OCI-LY7 (cell line): ENCODE data around the gene ERCC2. TPM values are rescaled to one million over a fixed set of nuclear protein-coding genes. Genes with fewer than 3 reads are reported as not detected.

ENCODE experiments used
- BruUV-seq: library from RNA; stranded (reverse); fragments of 400-500 nt; replicated peaks from 2 replicates; lab custom pipeline; 2021; lab: Mats Ljungman, UMichigan
- CTCF ChIA-PET: fragments of 300-600 bp; sonication (Branson Sonifier 250); formaldehyde crosslinking; loops from one replicate; lab custom pipeline; 2022; ENCODE audit warnings: antibody characterized with exemption; ENCODE audit not compliant: unreplicated experiment; lab: Charles Lee
- POLR2A ChIA-PET: fragments of 300-600 bp; sonication (Branson Sonifier 250); formaldehyde crosslinking; loops from one replicate; lab custom pipeline; 2022; ENCODE audit warnings: antibody characterized with exemption; lab: Charles Lee
- DNase-seq: peaks from one replicate; pipeline ENCODE4 v3.0.0-alpha.2; 2015; ENCODE audit warnings: low spot score
- H2AFZ ChIP-seq: fragments of 200-600 bp; sonication (generic), shearing (Covaris generic); 2 replicates; pipeline ENCODE4 v1.6.1; 2014; ENCODE audit warnings: mild to moderate bottlenecking, antibody characterized with exemption, low read length, moderate library complexity
- H3K27ac ChIP-seq: fragments of 200-600 bp; sonication (generic); 2 replicates; pipeline ENCODE4 v1.5.1; 2014; ENCODE audit warnings: mixed run types, low read depth, mild to moderate bottlenecking, moderate library complexity, low read length, inconsistent platforms; ENCODE audit not compliant: poor library complexity, severe bottlenecking
- H3K36me3 ChIP-seq: fragments of 200-600 bp; sonication (generic); 2 replicates; pipeline ENCODE4 v1.6.1; 2014; ENCODE audit warnings: mild to moderate bottlenecking, antibody characterized with exemption, low read length, moderate library complexity, mixed read lengths; ENCODE audit not compliant: insufficient read depth
- H3K4me1 ChIP-seq: fragments of 200-600 bp; sonication (generic); 2 replicates; pipeline ENCODE4 v1.5.1; 2014; ENCODE audit warnings: mild to moderate bottlenecking, low read length; ENCODE audit not compliant: insufficient read depth, poor library complexity, severe bottlenecking
- H3K4me2 ChIP-seq: fragments of 200-600 bp; sonication (generic); 2 replicates; pipeline ENCODE4 v1.6.1; 2014; ENCODE audit warnings: mild to moderate bottlenecking, low read length
- H3K4me3 ChIP-seq: fragments of 200-600 bp; sonication (generic); 2 replicates; pipeline ENCODE4 v1.5.1; 2014; ENCODE audit warnings: mild to moderate bottlenecking, low read depth, low read length; ENCODE audit not compliant: poor library complexity, severe bottlenecking
- H3K79me2 ChIP-seq: fragments of 200-600 bp; sonication (generic); 2 replicates; pipeline ENCODE4 v1.6.1; 2016; ENCODE audit warnings: low read depth, mild to moderate bottlenecking, low read length, moderate library complexity, mixed read lengths; ENCODE audit not compliant: insufficient read depth
- H3K9me2 ChIP-seq: fragments of 200-600 bp; sonication (generic); 2 replicates; pipeline ENCODE4 v1.6.1; 2016; ENCODE audit warnings: mild to moderate bottlenecking, low read length, mixed read lengths; ENCODE audit not compliant: insufficient read depth
- H3K9me3 ChIP-seq: fragments of 200-600 bp; sonication (generic); 2 replicates; pipeline ENCODE4 v1.6.1; 2014; ENCODE audit warnings: mild to moderate bottlenecking, mixed run types, low read length, mixed read lengths
- H4K20me1 ChIP-seq: fragments of 200-600 bp; sonication (generic); 2 replicates; pipeline ENCODE4 v1.6.1; 2014; ENCODE audit warnings: mild to moderate bottlenecking, antibody characterized with exemption, low read length, moderate library complexity, mixed read lengths; ENCODE audit not compliant: insufficient read depth
- EZH2phosphoT487 ChIP-seq: fragments of 200-600 bp; sonication (generic); IDR thresholded peaks from 2 replicates; pipeline ENCODE4 v1.6.1; 2018; ENCODE audit warnings: low read depth, borderline replicate concordance, mild to moderate bottlenecking, mixed run types, antibody characterized with exemption, low read length, moderate library complexity, mixed read lengths
- intact Hi-C: fragments of 100-400 bp; cut with micrococcal nuclease; formaldehyde crosslinking; loops from one replicate; pipeline ENCODE4 v1.10.0; 2022; ENCODE audit not compliant: unreplicated experiment
- total RNA-seq, 2 experiments: library from RNA; depleted of rRNA in 1 of 2; stranded (reverse); fragments of >200 nt in 1 of 2; shearing (Covaris generic) in 1 of 2; gene quantifications; 2 replicates each; pipeline ENCODE4 v1.2.3, GENCODE V29; 2014 to 2022
- TF ChIP-seq, protein P1 (sequence below): fragments of 200-600 bp; sonication (generic); conservative IDR thresholded peaks from 2 replicates; pipeline ENCODE4 v1.5.1; 2014; ENCODE audit warnings: mild to moderate bottlenecking, antibody characterized with exemption, low read length, moderate library complexity, mixed read lengths

The ERCC2 gene
- total RNA-seq, 2 experiments from 2014 or later, result 21.0 to 24.4 TPM

DNA sequence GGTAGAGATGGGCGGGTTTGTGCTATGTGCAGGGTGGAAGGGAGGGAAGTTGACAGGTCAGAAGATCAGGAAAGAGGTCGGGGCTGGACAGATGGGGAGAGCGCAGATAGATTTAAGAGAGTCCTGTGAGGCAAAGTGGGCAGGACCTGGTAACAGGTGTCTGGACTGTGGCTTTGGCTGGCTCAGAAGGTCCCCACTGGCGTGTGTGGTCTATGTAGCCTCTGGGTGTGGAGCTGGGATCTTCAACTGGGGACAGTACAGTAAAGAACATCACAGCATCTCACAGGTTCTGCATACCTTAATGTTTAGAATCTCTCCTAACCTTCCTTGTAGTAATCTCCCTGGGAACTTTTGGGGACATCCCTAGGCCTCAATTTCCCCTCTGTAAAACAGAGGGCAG lies 65.4 kb downstream of the ERCC2 start:
- Histone ChIP-seq H3K9me3 (no peaks in the 10 kb centered on the region), H4K20me1 (no peaks in the 10 kb centered on the region), H3K4me1 (peaks cover 8% of the 10 kb centered on the region), H3K79me2 (no peaks in the 10 kb centered on the region), H3K4me3 (no peak overlapping the region), H3K36me3 (peaks cover 6% of the 10 kb centered on the region; the same call in 1 of the 2 replicates), H3K9me2 (no peaks in the 10 kb centered on the region), H2AFZ (no peak overlapping the region), H3K27ac (no peak overlapping the region), H3K4me2 (no peak overlapping the region)
- ChIA-PET CTCF (no interaction called here), POLR2A (no interaction called here)
- TF ChIP-seq, protein P1, sequence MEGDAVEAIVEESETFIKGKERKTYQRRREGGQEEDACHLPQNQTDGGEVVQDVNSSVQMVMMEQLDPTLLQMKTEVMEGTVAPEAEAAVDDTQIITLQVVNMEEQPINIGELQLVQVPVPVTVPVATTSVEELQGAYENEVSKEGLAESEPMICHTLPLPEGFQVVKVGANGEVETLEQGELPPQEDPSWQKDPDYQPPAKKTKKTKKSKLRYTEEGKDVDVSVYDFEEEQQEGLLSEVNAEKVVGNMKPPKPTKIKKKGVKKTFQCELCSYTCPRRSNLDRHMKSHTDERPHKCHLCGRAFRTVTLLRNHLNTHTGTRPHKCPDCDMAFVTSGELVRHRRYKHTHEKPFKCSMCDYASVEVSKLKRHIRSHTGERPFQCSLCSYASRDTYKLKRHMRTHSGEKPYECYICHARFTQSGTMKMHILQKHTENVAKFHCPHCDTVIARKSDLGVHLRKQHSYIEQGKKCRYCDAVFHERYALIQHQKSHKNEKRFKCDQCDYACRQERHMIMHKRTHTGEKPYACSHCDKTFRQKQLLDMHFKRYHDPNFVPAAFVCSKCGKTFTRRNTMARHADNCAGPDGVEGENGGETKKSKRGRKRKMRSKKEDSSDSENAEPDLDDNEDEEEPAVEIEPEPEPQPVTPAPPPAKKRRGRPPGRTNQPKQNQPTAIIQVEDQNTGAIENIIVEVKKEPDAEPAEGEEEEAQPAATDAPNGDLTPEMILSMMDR, result no peak
- no peak for TF ChIP-seq EZH2phosphoT487
- no peak for DNase-seq
- BruUV-seq, result no TSS peak
- intact Hi-C loops, result no loop called here

DNA sequence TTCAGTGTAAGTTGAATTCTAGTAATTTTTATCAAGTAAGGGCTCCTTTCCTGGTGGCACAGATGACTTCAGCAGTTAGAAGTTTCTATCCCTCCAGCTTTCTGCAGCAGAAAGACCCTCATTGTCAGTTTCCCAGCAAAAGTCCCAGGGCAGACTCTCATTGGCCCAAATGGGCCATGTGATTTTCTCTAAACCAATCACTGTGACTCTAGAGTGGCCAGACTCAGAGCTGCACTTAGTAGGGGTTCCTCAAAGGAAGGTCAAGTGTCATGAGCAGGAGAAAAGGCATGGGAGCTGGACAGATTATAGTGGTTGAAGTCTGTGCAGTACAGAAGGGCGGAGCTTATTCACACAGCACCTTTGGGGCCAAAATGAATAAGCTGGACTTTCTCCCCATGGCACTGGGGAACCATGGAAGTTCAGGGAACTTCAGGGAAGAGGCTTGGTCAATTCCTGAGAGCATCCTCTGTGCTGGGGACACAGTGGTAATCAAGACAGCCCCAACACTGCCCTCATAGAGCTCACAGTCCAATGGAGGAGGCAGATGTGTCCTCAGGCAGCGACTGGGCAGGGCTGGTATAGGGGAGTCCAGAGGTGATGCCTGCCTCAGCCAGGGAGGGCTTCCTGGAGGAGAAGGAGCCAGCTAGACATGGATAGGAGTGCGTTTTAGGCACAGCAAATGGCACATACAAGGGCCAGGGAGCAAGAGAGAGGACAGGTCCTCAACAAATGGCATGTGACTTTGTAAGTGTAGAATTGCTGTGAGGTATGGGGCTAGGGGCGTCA lies 66.0 kb downstream of the ERCC2 start:
- Histone ChIP-seq H3K9me2 (no peaks in the 10 kb centered on the region), H2AFZ (no peak overlapping the region), H3K4me3 (no peak overlapping the region), H3K79me2 (no peaks in the 10 kb centered on the region), H4K20me1 (no peaks in the 10 kb centered on the region), H3K4me1 (peaks cover 8% of the 10 kb centered on the region), H3K36me3 (peaks cover 6% of the 10 kb centered on the region; the same call in 1 of the 2 replicates), H3K27ac (no peak overlapping the region), H3K9me3 (no peaks in the 10 kb centered on the region), H3K4me2 (no peak overlapping the region)
- POLR2A ChIA-PET, result interaction anchor here (1.1 kb wide), 1 partner anchor 19 kb away, joined by 3 read pairs; no protein-coding TSS in a partner anchor
- CTCF ChIA-PET, result no interaction called here
- no peak for DNase-seq
- TF ChIP-seq, protein P1, result no peak
- TF ChIP-seq EZH2phosphoT487, result no peak
- intact Hi-C loops, result no loop called here
- BruUV-seq, result no TSS peak
